ENCODE data around the gene GIMAP8.

GIMAP8 gene

GRCh38 chr7:150439967-150440366 is 10.5 kb upstream of the GIMAP8 start:
- no peak overlapping the region for H3K4me3 ChIP-seq (ENCODE audit: control insufficient read depth, low read depth, low read length)
- peak; percentile 24 for DNase-seq (ENCODE audit: low read depth)
- TF ChIP-seq CTCF (conservative IDR thresholded peaks at IDR 0.05; ENCODE audit: control insufficient read depth, insufficient read depth, low read depth, low read length) = no peak

GRCh38 chr7:150441524-150441923 is 8.9 kb upstream of the GIMAP8 start:
- no peak for TF ChIP-seq CTCF (conservative IDR thresholded peaks at IDR 0.05; ENCODE audit: control insufficient read depth, insufficient read depth, low read depth, low read length)
- DNase-seq (ENCODE audit: low read depth) = no peak
- no peak overlapping the region for H3K4me3 ChIP-seq (ENCODE audit: control insufficient read depth, low read depth, low read length)

GRCh38 chr7:150442811-150443210 is 7.6 kb upstream of the GIMAP8 start:
- no peak overlapping the region for H3K4me3 ChIP-seq (ENCODE audit: control insufficient read depth, low read depth, low read length)
- TF ChIP-seq CTCF (conservative IDR thresholded peaks at IDR 0.05; ENCODE audit: control insufficient read depth, insufficient read depth, low read depth, low read length) = no peak
- no peak for DNase-seq (ENCODE audit: low read depth)

- no peak overlapping the region for H3K4me3 ChIP-seq (ENCODE audit: control insufficient read depth, low read depth, low read length)
- no peak for DNase-seq (ENCODE audit: low read depth)
- no peak for TF ChIP-seq CTCF (conservative IDR thresholded peaks at IDR 0.05; ENCODE audit: control insufficient read depth, insufficient read depth, low read depth, low read length)
Measured at GRCh38 chr7:150443793-150444540, 6.5 kb upstream of the GIMAP8 start.

- DNase-seq (ENCODE audit: low read depth) = no peak
- no peak for TF ChIP-seq CTCF (conservative IDR thresholded peaks at IDR 0.05; ENCODE audit: control insufficient read depth, insufficient read depth, low read depth, low read length)
- no peak overlapping the region for H3K4me3 ChIP-seq (ENCODE audit: control insufficient read depth, low read depth, low read length)
Measured at GRCh38 chr7:150444674-150445365, 5.6 kb upstream of the GIMAP8 start.

GRCh38 chr7:150446288-150446938 is 4.0 kb upstream of the GIMAP8 start:
- TF ChIP-seq CTCF (conservative IDR thresholded peaks at IDR 0.05; ENCODE audit: control insufficient read depth, insufficient read depth, low read depth, low read length) = no peak
- no peak overlapping the region for H3K4me3 ChIP-seq (ENCODE audit: control insufficient read depth, low read depth, low read length)
- DNase-seq (ENCODE audit: low read depth) = no peak
